HK-2 (cell line): ENCODE results near the gene FTCDNL1.

Source experiments
- DNase-seq: peaks from one replicate; pipeline ENCODE4 v3.0.0-alpha.2; 2018; ENCODE audit not compliant: unreplicated experiment

Gene FTCDNL1

GRCh38 chr2:199842631-199843395 lies 8.2 kb downstream of the FTCDNL1 start:
- no peak for DNase-seq

DNA sequence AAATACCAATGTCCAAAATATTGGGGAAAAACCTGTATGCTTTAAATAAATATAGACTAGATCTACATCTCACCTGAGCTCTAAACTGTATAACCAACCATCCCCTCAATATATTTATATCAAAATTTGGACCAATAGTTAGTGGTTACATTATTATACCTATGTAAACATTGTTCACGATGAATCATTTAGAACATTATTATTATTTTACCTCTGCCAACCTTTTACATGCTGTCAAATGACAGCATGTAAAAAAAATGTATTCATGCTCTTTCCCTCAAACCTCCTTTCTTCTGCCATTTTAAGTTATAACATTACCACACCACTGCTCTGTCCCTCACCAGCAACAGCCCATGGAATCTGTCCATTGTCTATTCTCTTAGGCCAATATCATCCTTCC lies 9.6 kb downstream of the FTCDNL1 start:
- DNase-seq: no peak

- DNase-seq: no peak
Observed at GRCh38 chr2:199838399-199838798, 12.6 kb downstream of the FTCDNL1 start.

GRCh38 chr2:199836943-199837342 lies 14.0 kb downstream of the FTCDNL1 start:
- no peak for DNase-seq

DNA sequence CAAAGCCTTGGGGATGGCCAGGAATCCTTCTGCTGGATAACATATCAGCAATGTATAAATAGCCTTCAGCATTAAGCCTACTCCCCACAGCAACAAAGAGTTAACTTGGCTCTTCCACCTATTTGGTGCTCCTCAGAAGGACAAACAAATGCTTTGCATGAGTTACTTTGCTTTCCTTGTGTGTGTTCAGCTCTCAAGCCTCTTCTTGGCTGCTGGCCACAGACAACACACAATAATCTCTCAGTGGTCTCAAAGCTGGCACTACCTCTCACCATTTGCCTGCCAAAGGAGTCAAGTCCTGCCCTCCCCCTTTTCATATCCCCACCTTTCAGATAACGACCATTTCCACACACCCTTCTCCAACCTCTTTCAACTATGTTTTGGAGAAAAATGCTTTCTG lies 17.5 kb downstream of the FTCDNL1 start:
- DNase-seq: no peak

GRCh38 chr2:199830531-199830930 lies 20.5 kb downstream of the FTCDNL1 start:
- no peak for DNase-seq

GRCh38 chr2:199829628-199830027 lies 21.4 kb downstream of the FTCDNL1 start:
- DNase-seq: no peak

DNA sequence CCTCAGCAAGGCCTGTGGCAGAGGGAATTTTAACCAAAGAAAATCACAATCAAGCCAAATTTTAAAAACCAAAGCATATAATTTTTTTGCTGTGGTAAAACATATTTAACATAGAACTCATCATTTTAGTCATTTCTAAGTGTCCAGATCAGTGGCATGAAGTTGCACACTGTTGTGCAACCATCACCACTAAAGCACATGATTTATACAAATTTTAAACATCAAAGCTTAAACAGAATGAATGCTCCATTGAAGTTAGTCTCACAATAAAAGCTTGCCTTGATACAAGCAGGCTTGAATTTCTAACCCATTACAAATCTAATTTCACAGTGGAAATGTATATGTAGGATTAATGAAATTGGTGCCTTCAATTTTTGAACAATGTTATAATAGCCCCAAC lies 31.2 kb downstream of the FTCDNL1 start:
- DNase-seq: no peak

GRCh38 chr2:199818754-199819153 lies 32.2 kb downstream of the FTCDNL1 start:
- DNase-seq: no peak

- no peak for DNase-seq
Observed at GRCh38 chr2:199818026-199818425, 33.0 kb downstream of the FTCDNL1 start.

DNA sequence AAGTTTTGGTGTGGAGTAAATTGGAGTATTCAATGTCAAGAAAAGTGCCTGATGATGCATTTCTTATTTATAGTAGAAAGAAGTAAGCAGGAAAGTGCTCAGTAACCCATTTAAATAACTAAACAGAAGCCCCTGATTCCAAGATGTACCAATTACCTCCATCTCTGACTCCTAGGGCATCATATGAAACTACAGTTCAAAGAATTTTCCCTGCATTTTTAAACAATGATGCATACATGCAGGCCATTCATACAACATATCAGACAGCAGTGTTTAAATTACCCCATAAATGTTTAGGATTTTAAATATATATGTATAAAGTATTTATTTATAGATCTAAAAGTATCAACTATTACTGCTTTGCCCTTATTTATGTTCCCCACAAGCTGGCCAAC lies 36.2 kb downstream of the FTCDNL1 start:
- DNase-seq: no peak

- DNase-seq: no peak
Observed at GRCh38 chr2:199814101-199814816, 36.7 kb downstream of the FTCDNL1 start.

DNA sequence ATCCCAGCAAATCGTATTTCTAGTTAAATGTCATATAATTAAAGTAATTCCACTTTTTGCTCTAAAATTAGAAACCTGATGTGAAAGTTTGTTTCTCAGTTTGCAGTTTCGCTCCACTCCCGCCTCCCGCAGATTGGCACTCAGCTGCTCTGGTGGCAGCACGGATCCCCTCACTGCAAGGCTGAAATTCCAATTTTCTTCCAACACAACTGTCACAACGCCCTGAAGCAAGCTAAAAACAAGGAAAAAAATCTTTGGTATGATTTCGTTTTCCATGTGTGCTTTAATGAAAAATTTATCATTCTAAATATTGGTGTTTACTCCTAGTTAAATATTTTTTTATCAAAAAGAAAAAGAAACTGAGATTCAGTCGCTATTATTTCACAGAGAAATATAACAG lies 38.5 kb downstream of the FTCDNL1 start:
- no peak for DNase-seq

GRCh38 chr2:199811346-199811745 lies 39.6 kb downstream of the FTCDNL1 start:
- peak; percentile 6 for DNase-seq

- DNase-seq: no peak
Observed at GRCh38 chr2:199810422-199811171, 40.4 kb downstream of the FTCDNL1 start.

DNA sequence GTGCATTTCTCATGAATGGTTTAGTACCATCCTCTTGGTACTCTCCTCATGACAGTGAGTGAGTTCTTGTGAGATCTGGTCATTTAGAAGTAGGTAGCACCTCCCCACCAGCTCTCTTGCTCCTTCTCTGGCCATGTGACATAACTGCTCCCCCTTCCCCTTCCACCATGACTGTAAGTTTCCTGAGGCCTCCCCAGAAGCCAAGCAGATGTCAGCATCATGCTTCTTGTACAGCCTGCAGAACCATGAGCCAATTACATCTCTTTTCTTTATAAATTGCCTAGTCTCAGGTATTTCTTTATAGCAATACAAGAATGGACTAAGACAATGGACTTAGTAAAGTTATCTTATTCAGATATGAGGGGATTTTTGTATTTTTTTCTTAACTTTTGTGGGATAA lies 43.0 kb downstream of the FTCDNL1 start:
- no peak for DNase-seq

- DNase-seq: no peak
Observed at GRCh38 chr2:199806179-199806578, 44.8 kb downstream of the FTCDNL1 start.

- no peak for DNase-seq
Observed at GRCh38 chr2:199804831-199805230, 46.2 kb downstream of the FTCDNL1 start.

DNA sequence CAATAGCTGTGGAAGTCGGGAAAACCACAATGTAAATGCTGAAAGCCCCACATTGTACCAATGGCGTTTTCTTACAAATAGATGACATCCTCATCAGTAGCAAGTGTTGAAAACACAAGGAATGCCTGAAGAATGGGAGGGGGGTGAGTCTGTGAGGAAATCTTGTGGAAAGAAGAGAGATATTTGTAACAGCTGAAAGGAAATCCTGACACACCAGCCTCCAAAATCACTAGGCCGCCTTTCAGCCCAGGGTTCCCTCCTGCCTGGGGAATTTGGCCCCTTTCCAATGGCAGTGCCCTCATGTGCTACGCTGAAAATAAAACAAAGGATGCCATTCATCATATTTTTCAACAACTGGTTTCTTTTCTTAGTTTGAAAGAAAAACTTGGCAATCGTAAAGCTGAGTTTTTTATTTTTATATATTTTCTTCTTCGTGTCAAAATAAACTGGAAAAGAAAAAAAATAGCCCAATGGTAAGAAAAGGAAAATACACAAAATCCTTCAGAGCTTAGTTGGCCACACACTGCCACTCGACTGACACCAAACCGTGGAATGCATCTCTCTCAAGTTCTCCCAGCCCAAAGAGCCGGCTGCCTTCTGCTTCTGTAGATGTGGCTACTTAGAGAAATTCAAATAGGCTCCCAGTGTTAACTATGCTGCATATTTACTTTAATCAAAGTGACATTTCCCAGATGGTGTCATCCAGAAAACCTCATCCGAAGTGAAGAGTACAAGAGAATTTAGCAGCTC lies 52.0 kb downstream of the FTCDNL1 start:
- DNase-seq: no peak

DNA sequence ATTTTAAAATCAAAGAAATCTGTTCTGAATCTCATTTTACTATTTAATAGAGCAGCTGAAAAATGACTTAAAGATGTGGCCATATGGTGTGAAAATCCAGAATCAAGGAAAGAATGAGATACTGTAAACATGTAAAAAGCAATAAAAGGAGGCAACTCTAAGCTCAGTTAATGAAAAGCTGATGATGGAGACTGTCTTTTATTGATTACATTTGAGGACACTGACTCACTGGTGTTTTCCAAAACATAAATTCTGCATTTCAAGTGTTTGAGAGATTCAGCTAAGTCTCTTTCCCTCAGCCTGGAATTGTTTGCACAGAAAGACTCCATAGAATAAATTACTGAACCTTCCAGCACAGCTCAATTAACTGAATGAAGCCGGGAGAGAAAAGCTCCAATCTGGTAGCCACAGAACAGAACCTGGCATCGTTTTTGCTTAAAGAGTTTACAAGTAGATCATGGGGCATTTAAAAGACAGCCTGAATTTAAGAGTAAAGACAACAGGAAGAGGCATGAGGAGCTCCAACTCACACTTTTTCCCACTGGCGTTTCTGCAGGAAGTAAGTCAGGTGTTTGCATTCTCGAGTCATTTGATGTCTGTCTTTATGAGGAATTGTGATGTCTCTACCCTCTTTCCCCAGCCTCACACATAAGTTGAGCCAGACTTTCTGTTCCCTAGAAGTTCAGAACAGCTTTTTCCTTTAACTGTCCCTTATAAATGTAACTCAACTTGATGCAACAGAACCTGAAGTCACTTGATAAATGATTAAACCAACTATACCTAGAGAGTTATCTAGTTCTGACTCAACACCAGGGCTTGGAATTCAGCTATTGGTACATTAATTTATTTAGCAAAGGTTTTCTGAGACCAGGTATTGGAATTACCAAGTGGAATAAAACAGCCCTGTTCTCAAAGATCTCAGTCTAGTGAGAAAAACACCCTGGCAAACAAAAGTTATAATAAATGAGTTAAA lies 53.3 kb downstream of the FTCDNL1 start:
- no peak for DNase-seq

DNA sequence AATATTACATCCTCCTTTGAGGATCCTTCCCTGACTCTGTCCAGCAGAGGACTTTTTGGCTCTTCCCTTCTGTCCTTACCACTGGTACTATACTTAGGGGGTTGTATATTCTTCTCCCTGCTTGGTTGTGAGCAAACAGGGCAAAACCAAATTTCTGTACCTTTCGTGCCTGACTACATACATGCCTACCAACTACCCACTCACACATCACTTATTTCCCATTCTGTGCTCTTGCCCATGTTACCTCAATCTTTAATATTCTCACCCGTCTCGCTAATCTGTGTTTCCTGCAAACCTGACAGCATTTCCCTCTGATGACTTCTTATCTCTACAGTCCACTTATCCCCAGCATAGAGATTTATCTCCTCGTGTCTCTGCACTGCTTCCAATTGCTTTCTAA lies 58.6 kb downstream of the FTCDNL1 start:
- DNase-seq: no peak
